Measurements from ENCODE around the gene PANX2.
"Not testable (repeated sequence)": the region's sequence is repeated elsewhere in the genome, so short reads cannot be mapped to it uniquely, and the experiment has no call there.

The PANX2 gene

GRCh38 chr22:50200461-50201190, 30.1 kb downstream of the PANX2 start, which contains the start of gene SELENOO:
Gene SELENOO (plus strand): TSS chr22:50201011. CDS start chr22:50201037, 26 bp downstream.
- peak; percentile 94 for DNase-seq

GRCh38 chr22:50201191-50202129, 30.9 kb downstream of the PANX2 start:
- DNase-seq = no peak

GRCh38 chr22:50202130-50202666, 31.7 kb downstream of the PANX2 start:
- DNase-seq = no peak

- DNase-seq = no peak
Measured at GRCh38 chr22:50203288-50203687, 32.8 kb downstream of the PANX2 start.

- no peak for DNase-seq
Measured at GRCh38 chr22:50204571-50204970, 34.0 kb downstream of the PANX2 start.

GRCh38 chr22:50204998-50205397, 34.5 kb downstream of the PANX2 start:
- DNase-seq = not testable (repeated sequence)

- DNase-seq = no peak
Measured at GRCh38 chr22:50205781-50206569, 35.4 kb downstream of the PANX2 start.

- no peak for DNase-seq
Measured at GRCh38 chr22:50206599-50206998, 36.1 kb downstream of the PANX2 start.

- DNase-seq = no peak
Measured at GRCh38 chr22:50207383-50208140, 37.0 kb downstream of the PANX2 start.

GRCh38 chr22:50208430-50208938, 38.0 kb downstream of the PANX2 start:
- no peak for DNase-seq

- DNase-seq = peak; percentile 23
Measured at GRCh38 chr22:50208939-50209892, 38.7 kb downstream of the PANX2 start.

GRCh38 chr22:50209893-50210292, 39.4 kb downstream of the PANX2 start:
- DNase-seq = peak; percentile 79

- DNase-seq = no peak
Measured at GRCh38 chr22:50210378-50211139, 40.0 kb downstream of the PANX2 start.

- no peak for DNase-seq
Measured at GRCh38 chr22:50211147-50211546, 40.6 kb downstream of the PANX2 start.

- DNase-seq = no peak
Measured at GRCh38 chr22:50213263-50213662, 42.7 kb downstream of the PANX2 start.

GRCh38 chr22:50215297-50216054, 44.9 kb downstream of the PANX2 start:
- DNase-seq = no peak

- no peak for DNase-seq
Measured at GRCh38 chr22:50216055-50216683, 45.6 kb downstream of the PANX2 start.
